GM21367 (cell line): ENCODE measurements around the gene FAM181A.
A peak's percentile ranks its signal among the peaks of the same experiment; 100 is the strongest.

Experiments used
- ATAC-seq: cut with Tn5 transposase; IDR thresholded peaks from one replicate; pipeline ENCODE4 v1.9.1; 2021; ENCODE audit not compliant: unreplicated experiment

Gene FAM181A

GRCh38 chr14:93960774-93961438, 33.8 kb downstream of the FAM181A start:
- ATAC-seq, result no peak

- ATAC-seq, result no peak
These were observed 34.5 kb downstream of the FAM181A start for GRCh38 chr14:93961620-93962019.

GRCh38 chr14:93962701-93963601, 35.8 kb downstream of the FAM181A start:
- peak; percentile 49 for ATAC-seq

GRCh38 chr14:93963692-93964091, 36.5 kb downstream of the FAM181A start:
- no peak for ATAC-seq

- ATAC-seq, result no peak
These were observed 37.1 kb downstream of the FAM181A start for GRCh38 chr14:93964281-93964680.

- no peak for ATAC-seq
These were observed 37.7 kb downstream of the FAM181A start for GRCh38 chr14:93964820-93965286.

GRCh38 chr14:93965287-93965821, 38.2 kb downstream of the FAM181A start:
- no peak for ATAC-seq

GRCh38 chr14:93965946-93966474, 38.9 kb downstream of the FAM181A start:
- no peak for ATAC-seq

GRCh38 chr14:93967637-93968250, 40.6 kb downstream of the FAM181A start:
- ATAC-seq, result peak; percentile 43

- ATAC-seq, result no peak
These were observed 42.1 kb downstream of the FAM181A start for GRCh38 chr14:93969082-93969828.

GRCh38 chr14:93970585-93970964, 43.4 kb downstream of the FAM181A start:
- no peak for ATAC-seq

- ATAC-seq, result peak; percentile 27
These were observed 44.0 kb downstream of the FAM181A start for GRCh38 chr14:93970965-93971634.

GRCh38 chr14:93971635-93972027, 44.5 kb downstream of the FAM181A start:
- no peak for ATAC-seq

- ATAC-seq, result no peak
These were observed 45.6 kb downstream of the FAM181A start for GRCh38 chr14:93972618-93973205.

- no peak for ATAC-seq
These were observed 46.5 kb downstream of the FAM181A start for GRCh38 chr14:93973607-93974006.

GRCh38 chr14:93974299-93974698, 47.2 kb downstream of the FAM181A start:
- ATAC-seq, result no peak

GRCh38 chr14:93974833-93975232, 47.7 kb downstream of the FAM181A start:
- no peak for ATAC-seq

GRCh38 chr14:93975791-93976476, 48.8 kb downstream of the FAM181A start:
- peak; percentile 69 for ATAC-seq

- peak; percentile 8 for ATAC-seq
These were observed 49.4 kb downstream of the FAM181A start, which contains the start of gene ASB2 for GRCh38 chr14:93976477-93977057. TSS of gene ASB2 (minus strand) at chr14:93976570. CDS start at chr14:93964539, 12,031 bp downstream.
